MM.1S (cell line): ENCODE measurements around the gene SMIM1.

Source experiments
- DNase-seq: peaks from one replicate; pipeline ENCODE4 v3.0.0-alpha.2; 2015
- H2AFZ ChIP-seq: fragments of 300-600 bp; sonication (generic); 2 replicates; pipeline ENCODE4 v1.6.0; 2016; ENCODE audit warnings: antibody characterized with exemption, low read length
- H3F3A ChIP-seq: fragments of 300-600 bp; sonication (generic); 2 replicates; pipeline ENCODE4 v1.6.1; 2016; ENCODE audit warnings: mild to moderate bottlenecking, antibody characterized with exemption, low read length, moderate library complexity, mixed read lengths; ENCODE audit not compliant: insufficient read depth
- H3K27ac ChIP-seq: fragments of 300-600 bp; sonication (generic); 2 replicates; pipeline ENCODE4 v1.5.1; 2016; ENCODE audit warnings: mild to moderate bottlenecking, low read length
- H3K27me3 ChIP-seq: fragments of 300-600 bp; sonication (generic); replicated peaks from 2 replicates; pipeline ENCODE4 v1.6.0; 2016; ENCODE audit warnings: low read length; ENCODE audit not compliant: insufficient read depth
- H3K36me3 ChIP-seq: fragments of 300-600 bp; sonication (generic); replicated peaks from 2 replicates; pipeline ENCODE4 v1.6.1; 2016; ENCODE audit warnings: mild to moderate bottlenecking, low read length, mixed read lengths; ENCODE audit not compliant: insufficient read depth
- H3K4me1 ChIP-seq: fragments of 300-600 bp; sonication (generic); 2 replicates; pipeline ENCODE4 v1.6.1; 2016; ENCODE audit warnings: low read length, mixed read lengths
- H3K4me2 ChIP-seq: fragments of 300-600 bp; sonication (generic); 2 replicates; pipeline ENCODE4 v1.6.0; 2016; ENCODE audit warnings: low read depth, low read length
- H3K4me3 ChIP-seq: fragments of 300-600 bp; sonication (generic); 2 replicates; pipeline ENCODE4 v1.5.1; 2016; ENCODE audit warnings: low read length, mixed read lengths
- H3K79me2 ChIP-seq: fragments of 300-600 bp; sonication (generic); 2 replicates; pipeline ENCODE4 v1.6.1; 2016; ENCODE audit warnings: mixed run types, low read length, mixed read lengths
- H3K9ac ChIP-seq: fragments of 300-600 bp; sonication (generic); 2 replicates; pipeline ENCODE4 v1.6.1; 2016; ENCODE audit warnings: low read length, mixed read lengths
- H3K9me2 ChIP-seq: fragments of 300-600 bp; sonication (generic); replicated peaks from 2 replicates; pipeline ENCODE4 v1.6.1; 2016; ENCODE audit warnings: mild to moderate bottlenecking, low read length, mixed read lengths; ENCODE audit not compliant: insufficient read depth
- H3K9me3 ChIP-seq: fragments of 300-600 bp; sonication (generic); replicated peaks from 2 replicates; pipeline ENCODE4 v1.6.1; 2016; ENCODE audit warnings: mild to moderate bottlenecking, low read length, mixed read lengths; ENCODE audit not compliant: insufficient read depth
- H4K20me1 ChIP-seq: fragments of 300-600 bp; sonication (generic); 2 replicates; pipeline ENCODE4 v1.6.1; 2016; ENCODE audit warnings: mild to moderate bottlenecking, low read length, moderate library complexity, mixed read lengths; ENCODE audit not compliant: insufficient read depth
- EZH2 ChIP-seq: fragments of 300-600 bp; sonication (generic); optimal IDR thresholded peaks from 2 replicates; pipeline ENCODE3; 2017; ENCODE audit warnings: low read depth, mild to moderate bottlenecking, antibody characterized with exemption, low read length, mixed read lengths
- EZH2phosphoT487 ChIP-seq: fragments of 300-600 bp; sonication (generic); IDR thresholded peaks from 2 replicates; pipeline ENCODE4 v1.6.1; 2018; ENCODE audit warnings: antibody characterized with exemption, low read length
- TF ChIP-seq, protein P1 (sequence below): fragments of 300-600 bp; sonication (generic); IDR thresholded peaks from 2 replicates; pipeline ENCODE4 v1.5.1; 2016; ENCODE audit warnings: antibody characterized with exemption, low read length, mixed read lengths

SMIM1 gene

DNA sequence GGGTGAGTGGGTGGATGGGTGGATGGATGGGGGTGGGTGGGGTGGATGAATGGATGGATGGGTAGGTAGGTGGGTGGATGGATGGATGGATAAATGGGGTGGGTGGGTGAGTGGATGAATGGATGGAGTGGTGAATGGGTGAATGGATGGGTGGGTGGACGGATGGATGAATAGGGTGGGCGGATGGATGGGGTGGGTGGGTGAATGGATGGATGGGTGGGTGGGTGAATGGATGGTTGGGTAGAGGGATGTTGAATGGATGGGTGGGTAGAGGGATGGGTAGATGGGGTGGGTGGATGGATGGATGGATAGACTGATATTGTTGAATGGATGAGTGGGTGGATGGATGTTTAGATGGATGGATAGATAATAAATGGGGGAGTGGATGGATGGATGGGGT lies 47.2 kb upstream of the SMIM1 start:
- Histone ChIP-seq H3K36me3 (no peaks in the 10 kb centered on the region), H3K4me1 (no peaks in the 10 kb centered on the region), H2AFZ (no peak overlapping the region), H3K4me3 (no peak overlapping the region), H3F3A (no peaks in the 10 kb centered on the region), H4K20me1 (no peaks in the 10 kb centered on the region), H3K79me2 (no peaks in the 10 kb centered on the region), H3K9me3 (no peaks in the 10 kb centered on the region), H3K27ac (no peak overlapping the region), H3K4me2 (no peak overlapping the region), H3K27me3 (no peaks in the 10 kb centered on the region), H3K9me2 (no peaks in the 10 kb centered on the region), H3K9ac (no peak overlapping the region)
- DNase-seq: no peak
- TF ChIP-seq, protein P1, sequence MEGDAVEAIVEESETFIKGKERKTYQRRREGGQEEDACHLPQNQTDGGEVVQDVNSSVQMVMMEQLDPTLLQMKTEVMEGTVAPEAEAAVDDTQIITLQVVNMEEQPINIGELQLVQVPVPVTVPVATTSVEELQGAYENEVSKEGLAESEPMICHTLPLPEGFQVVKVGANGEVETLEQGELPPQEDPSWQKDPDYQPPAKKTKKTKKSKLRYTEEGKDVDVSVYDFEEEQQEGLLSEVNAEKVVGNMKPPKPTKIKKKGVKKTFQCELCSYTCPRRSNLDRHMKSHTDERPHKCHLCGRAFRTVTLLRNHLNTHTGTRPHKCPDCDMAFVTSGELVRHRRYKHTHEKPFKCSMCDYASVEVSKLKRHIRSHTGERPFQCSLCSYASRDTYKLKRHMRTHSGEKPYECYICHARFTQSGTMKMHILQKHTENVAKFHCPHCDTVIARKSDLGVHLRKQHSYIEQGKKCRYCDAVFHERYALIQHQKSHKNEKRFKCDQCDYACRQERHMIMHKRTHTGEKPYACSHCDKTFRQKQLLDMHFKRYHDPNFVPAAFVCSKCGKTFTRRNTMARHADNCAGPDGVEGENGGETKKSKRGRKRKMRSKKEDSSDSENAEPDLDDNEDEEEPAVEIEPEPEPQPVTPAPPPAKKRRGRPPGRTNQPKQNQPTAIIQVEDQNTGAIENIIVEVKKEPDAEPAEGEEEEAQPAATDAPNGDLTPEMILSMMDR: no peak
- TF ChIP-seq EZH2: no peak
- TF ChIP-seq EZH2phosphoT487: no peak

DNA sequence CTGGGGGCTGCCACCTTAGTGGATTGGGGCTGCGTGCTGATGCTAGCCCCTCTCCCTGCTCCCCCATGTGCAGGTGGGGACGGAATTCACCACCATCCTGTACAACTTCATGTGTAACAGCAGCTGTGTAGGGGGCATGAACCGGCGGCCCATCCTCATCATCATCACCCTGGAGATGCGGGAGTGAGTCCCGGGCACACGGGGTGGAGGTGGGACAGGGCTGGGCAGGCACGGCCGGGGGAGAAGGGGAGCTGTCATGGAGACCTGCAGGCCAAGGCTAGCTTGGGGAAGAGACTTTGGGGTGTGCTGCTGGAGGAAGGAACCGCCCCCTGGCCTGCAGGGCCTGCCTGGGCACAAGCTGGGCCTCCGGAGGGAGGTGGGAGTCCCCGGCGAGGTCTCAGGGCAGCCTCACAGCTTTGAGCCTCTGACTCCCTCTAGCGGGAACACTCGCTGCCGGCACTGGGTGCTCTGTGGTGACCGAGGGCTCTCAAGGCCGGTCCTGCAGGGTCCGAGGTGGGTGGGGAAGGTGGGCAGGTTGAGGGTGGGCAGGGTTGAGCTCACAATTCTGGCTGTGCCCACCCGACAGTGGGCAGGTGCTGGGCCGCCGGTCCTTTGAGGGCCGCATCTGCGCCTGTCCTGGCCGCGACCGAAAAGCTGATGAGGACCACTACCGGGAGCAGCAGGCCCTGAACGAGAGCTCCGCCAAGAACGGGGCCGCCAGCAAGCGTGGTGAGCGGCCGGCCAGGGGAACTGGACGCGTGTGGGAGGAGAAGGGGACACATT lies 45.3 kb upstream of the SMIM1 start:
- H3K36me3 ChIP-seq: no peaks in the 10 kb centered on the region
- H3K27ac ChIP-seq: no peak overlapping the region
- H3K79me2 ChIP-seq: no peaks in the 10 kb centered on the region
- no peaks in the 10 kb centered on the region for H3K9me3 ChIP-seq
- no peak overlapping the region for H3K4me3 ChIP-seq
- no peak overlapping the region for H2AFZ ChIP-seq
- no peaks in the 10 kb centered on the region for H3F3A ChIP-seq
- H4K20me1 ChIP-seq: no peaks in the 10 kb centered on the region
- no peaks in the 10 kb centered on the region for H3K27me3 ChIP-seq
- DNase-seq: no peak
- TF ChIP-seq EZH2phosphoT487 (no peak), EZH2 (no peak)
- TF ChIP-seq, protein P1: no peak
- no peak overlapping the region for H3K4me2 ChIP-seq
- H3K9ac ChIP-seq: no peak overlapping the region
- H3K4me1 ChIP-seq: no peaks in the 10 kb centered on the region
- H3K9me2 ChIP-seq: no peaks in the 10 kb centered on the region

DNA sequence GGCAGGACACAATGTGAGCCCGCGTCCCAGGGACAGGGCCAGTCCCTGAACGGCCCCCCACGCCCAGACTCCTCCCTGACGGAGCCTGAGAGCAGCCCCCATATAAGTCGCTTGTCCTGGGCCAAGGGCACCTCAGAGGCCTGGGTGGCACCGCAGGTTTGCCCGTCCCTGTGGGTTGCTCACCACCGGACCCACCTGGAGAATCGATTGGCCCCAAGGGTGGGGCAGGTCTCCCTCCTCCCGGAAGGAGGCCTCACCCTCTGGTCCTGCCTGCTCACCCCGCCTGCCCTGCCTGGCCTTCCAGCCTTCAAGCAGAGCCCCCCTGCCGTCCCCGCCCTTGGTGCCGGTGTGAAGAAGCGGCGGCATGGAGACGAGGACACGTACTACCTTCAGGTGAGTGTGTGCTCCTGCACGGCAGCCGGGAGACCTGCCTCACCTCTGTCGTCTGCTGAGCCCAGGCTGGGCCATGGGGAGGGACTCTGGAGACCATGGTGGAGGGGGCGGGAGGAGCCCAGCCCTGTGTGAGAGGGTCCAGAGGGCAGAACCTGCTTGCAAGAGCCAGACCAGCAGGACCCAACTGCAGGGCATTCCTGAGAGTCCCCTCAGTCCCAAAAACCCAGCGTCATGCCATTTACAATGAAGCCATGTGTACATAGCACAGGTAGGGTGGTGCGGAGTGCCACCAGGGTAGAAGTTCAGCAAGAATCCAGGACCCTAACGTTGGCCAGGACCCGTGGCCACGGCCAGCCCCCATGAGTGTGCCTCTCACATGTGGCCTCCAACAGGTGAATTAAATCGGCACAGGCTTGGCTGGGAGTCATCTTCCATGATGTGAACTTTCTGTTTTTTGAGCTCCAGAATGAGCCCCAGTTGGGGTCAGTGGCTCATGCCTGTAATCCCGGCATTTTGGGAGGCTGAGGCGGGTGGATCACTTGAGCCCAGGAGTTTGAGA lies 44.4 kb upstream of the SMIM1 start:
- H3K4me1 ChIP-seq: no peaks in the 10 kb centered on the region
- H2AFZ ChIP-seq: no peak overlapping the region
- H3K27ac ChIP-seq: no peak overlapping the region
- no peaks in the 10 kb centered on the region for H4K20me1 ChIP-seq
- H3K4me3 ChIP-seq: no peak overlapping the region
- H3K36me3 ChIP-seq: no peaks in the 10 kb centered on the region
- no peak for DNase-seq
- no peaks in the 10 kb centered on the region for H3K9me3 ChIP-seq
- no peaks in the 10 kb centered on the region for H3K27me3 ChIP-seq
- no peaks in the 10 kb centered on the region for H3K79me2 ChIP-seq
- H3K9ac ChIP-seq: no peak overlapping the region
- no peak overlapping the region for H3K4me2 ChIP-seq
- no peaks in the 10 kb centered on the region for H3K9me2 ChIP-seq
- H3F3A ChIP-seq: no peaks in the 10 kb centered on the region
- TF ChIP-seq, protein P1: no peak
- no peak for TF ChIP-seq EZH2
- no peak for TF ChIP-seq EZH2phosphoT487
